ENCODE data around the gene GIMAP1. TPM values are rescaled to one million over a fixed set of nuclear protein-coding genes. Genes with fewer than 3 reads are reported as not detected.

Gene GIMAP1
- total RNA-seq, 6 experiments from 2014 or later = not detected

- no peaks in the 10 kb centered on the region; the same call in 1 of the 2 replicates for H3K27me3 Mint-ChIP-seq (ENCODE audit: insufficient read depth)
- no peak for TF ChIP-seq CTCF (IDR thresholded peaks at IDR 0.05)
- no peak overlapping the region for H3K4me3 Mint-ChIP-seq
- H3K9me3 Mint-ChIP-seq = peaks cover 34% of the 10 kb centered on the region
- no peaks in the 10 kb centered on the region for H3K4me1 Mint-ChIP-seq (ENCODE audit: low read depth)
- no peaks in the 10 kb centered on the region; the same call in 1 of the 2 replicates for H3K36me3 Mint-ChIP-seq (ENCODE audit: low read depth)
- no peak for DNase-seq
- H3K27ac Mint-ChIP-seq = no peak overlapping the region
These were observed 17.8 kb downstream of the GIMAP1 start for GRCh38 chr7:150734254-150734653.

- H3K4me1 Mint-ChIP-seq (ENCODE audit: low read depth) = no peaks in the 10 kb centered on the region
- H3K27me3 Mint-ChIP-seq (ENCODE audit: insufficient read depth) = no peaks in the 10 kb centered on the region; the same call in 1 of the 2 replicates
These were observed 19.4 kb downstream of the GIMAP1 start for GRCh38 chr7:150735596-150736358.

GRCh38 chr7:150736864-150737263 lies 20.5 kb downstream of the GIMAP1 start:
- H3K4me1 Mint-ChIP-seq (ENCODE audit: low read depth) = no peaks in the 10 kb centered on the region
- H3K4me3 Mint-ChIP-seq = no peak overlapping the region
- DNase-seq = no peak
- no peaks in the 10 kb centered on the region; the same call in 1 of the 2 replicates for H3K36me3 Mint-ChIP-seq (ENCODE audit: low read depth)
- no peak for TF ChIP-seq CTCF (IDR thresholded peaks at IDR 0.05)
- H3K27me3 Mint-ChIP-seq (ENCODE audit: insufficient read depth) = no peaks in the 10 kb centered on the region; the same call in 1 of the 2 replicates
- no peak overlapping the region for H3K27ac Mint-ChIP-seq
- peaks cover 41% of the 10 kb centered on the region for H3K9me3 Mint-ChIP-seq

More at GRCh38 chr7:150735596-150736358, 19.4 kb downstream of the GIMAP1 start:
- Mint-ChIP-seq H3K36me3 (ENCODE audit: low read depth) (no peaks in the 10 kb centered on the region; the same call in 1 of the 2 replicates), H3K27ac (no peak overlapping the region), H3K9me3 (peaks cover 38% of the 10 kb centered on the region), H3K4me3 (no peak overlapping the region)
- DNase-seq = no peak
- no peak for TF ChIP-seq CTCF (IDR thresholded peaks at IDR 0.05)

GRCh38 chr7:150737265-150738055 lies 21.0 kb downstream of the GIMAP1 start, which contains the start of gene GIMAP5:
GIMAP5 (plus strand) TSS chr7:150737418; CDS start chr7:150740885, 3,467 bp downstream.
- no peaks in the 10 kb centered on the region; the same call in 1 of the 2 replicates for H3K36me3 Mint-ChIP-seq (ENCODE audit: low read depth)
- H3K27ac Mint-ChIP-seq = no peak within 1 kb of the TSS
- no peaks in the 10 kb centered on the region; the same call in 1 of the 2 replicates for H3K27me3 Mint-ChIP-seq (ENCODE audit: insufficient read depth)
- DNase-seq = no peak
- no peaks in the 10 kb centered on the region for H3K4me1 Mint-ChIP-seq (ENCODE audit: low read depth)
- no peak for TF ChIP-seq CTCF (IDR thresholded peaks at IDR 0.05)
- peaks cover 40% of the 10 kb centered on the region for H3K9me3 Mint-ChIP-seq
- H3K4me3 Mint-ChIP-seq = no peak within 1 kb of the TSS

GRCh38 chr7:150738092-150738491 lies 21.7 kb downstream of the GIMAP1 start:
- Mint-ChIP-seq H3K36me3 (ENCODE audit: low read depth) (no peaks in the 10 kb centered on the region; the same call in 1 of the 2 replicates), H3K27me3 (ENCODE audit: insufficient read depth) (no peaks in the 10 kb centered on the region; the same call in 1 of the 2 replicates), H3K27ac (no peak overlapping the region), H3K9me3 (peaks cover 47% of the 10 kb centered on the region), H3K4me1 (ENCODE audit: low read depth) (no peaks in the 10 kb centered on the region), H3K4me3 (no peak overlapping the region)
- TF ChIP-seq CTCF (IDR thresholded peaks at IDR 0.05) = no peak
- no peak for DNase-seq
